Neutrophil (primary cell): Measurements from ENCODE around the gene KATNAL1.

ENCODE experiments used
- H3K27ac ChIP-seq: fragments of 200-600 bp; sonication (generic); 2 replicates; pipeline ENCODE4 v1.5.1; 2016; ENCODE audit warnings: mild to moderate bottlenecking, moderate library complexity
- H3K27me3 ChIP-seq: fragments of 200-600 bp; sonication (generic); 2 replicates; pipeline ENCODE4 v1.6.0; 2016; ENCODE audit warnings: mild to moderate bottlenecking
- H3K36me3 ChIP-seq: fragments of 200-600 bp; sonication (generic); 2 replicates; pipeline ENCODE4 v1.5.1; 2017
- H3K4me1 ChIP-seq, 2 experiments: fragments of 200-600 bp in 1 of 2; sonication (generic) in 1 of 2; 1 replicate in 1 of 2; 2 replicates in 1 of 2; pipeline versions ENCODE4 v1.5.1 to v1.6.1; 2013 to 2016; ENCODE audit warnings: low read depth in 1 of 2, low read length in 1 of 2, mild to moderate bottlenecking in 1 of 2, moderate library complexity in 1 of 2; ENCODE audit not compliant: control insufficient read depth in 1 of 2, insufficient read depth in 1 of 2
- H3K4me3 ChIP-seq, 2 experiments: fragments of 200-600 bp in 1 of 2; sonication (generic) in 1 of 2; 1 replicate in 1 of 2; 2 replicates in 1 of 2; pipeline ENCODE4 v1.5.1; 2013 to 2016; ENCODE audit warnings: low read depth in 1 of 2, low read length in 1 of 2, mild to moderate bottlenecking in 1 of 2, moderate library complexity in 1 of 2
- H3K9me3 ChIP-seq: fragments of 200-600 bp; sonication (generic); 2 replicates; pipeline ENCODE4 v1.5.1; 2016
- TF ChIP-seq, protein P1 (sequence below): fragments of 200-600 bp; sonication (generic); IDR thresholded peaks from 2 replicates; pipeline ENCODE4 v1.5.1; 2016; ENCODE audit warnings: antibody characterized with exemption

The KATNAL1 gene

DNA sequence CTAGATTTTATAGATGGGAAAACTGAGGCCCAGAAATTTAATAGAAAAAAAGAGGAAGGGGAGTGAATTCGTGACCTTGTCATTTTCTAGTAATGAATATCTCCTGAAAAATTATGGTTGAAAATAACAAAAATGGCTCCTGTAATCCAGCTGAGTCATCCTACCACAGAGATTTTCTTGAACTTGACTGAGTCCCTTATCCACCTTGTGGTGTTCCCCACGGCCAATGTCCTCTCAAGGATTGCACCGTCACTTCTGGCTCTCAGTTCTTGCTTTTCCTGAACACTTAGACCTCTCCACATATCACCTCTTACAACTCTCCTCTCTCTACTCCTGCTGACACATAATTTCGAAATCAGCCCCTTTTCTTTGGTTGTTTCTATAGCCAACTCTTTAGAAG, 1.2 kb upstream of the KATNAL1 start:
- Histone ChIP-seq H3K36me3 (no peaks in the 10 kb centered on the region), H3K4me1 (peaks cover 11 to 13% of the 10 kb centered on the region in 2 experiments), H3K9me3 (no peaks in the 10 kb centered on the region), H3K27me3 (no peaks in the 10 kb centered on the region), H3K4me3 (no peak overlapping the region), H3K27ac (no peak overlapping the region)
- TF ChIP-seq, protein P1, sequence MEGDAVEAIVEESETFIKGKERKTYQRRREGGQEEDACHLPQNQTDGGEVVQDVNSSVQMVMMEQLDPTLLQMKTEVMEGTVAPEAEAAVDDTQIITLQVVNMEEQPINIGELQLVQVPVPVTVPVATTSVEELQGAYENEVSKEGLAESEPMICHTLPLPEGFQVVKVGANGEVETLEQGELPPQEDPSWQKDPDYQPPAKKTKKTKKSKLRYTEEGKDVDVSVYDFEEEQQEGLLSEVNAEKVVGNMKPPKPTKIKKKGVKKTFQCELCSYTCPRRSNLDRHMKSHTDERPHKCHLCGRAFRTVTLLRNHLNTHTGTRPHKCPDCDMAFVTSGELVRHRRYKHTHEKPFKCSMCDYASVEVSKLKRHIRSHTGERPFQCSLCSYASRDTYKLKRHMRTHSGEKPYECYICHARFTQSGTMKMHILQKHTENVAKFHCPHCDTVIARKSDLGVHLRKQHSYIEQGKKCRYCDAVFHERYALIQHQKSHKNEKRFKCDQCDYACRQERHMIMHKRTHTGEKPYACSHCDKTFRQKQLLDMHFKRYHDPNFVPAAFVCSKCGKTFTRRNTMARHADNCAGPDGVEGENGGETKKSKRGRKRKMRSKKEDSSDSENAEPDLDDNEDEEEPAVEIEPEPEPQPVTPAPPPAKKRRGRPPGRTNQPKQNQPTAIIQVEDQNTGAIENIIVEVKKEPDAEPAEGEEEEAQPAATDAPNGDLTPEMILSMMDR: no peak

DNA sequence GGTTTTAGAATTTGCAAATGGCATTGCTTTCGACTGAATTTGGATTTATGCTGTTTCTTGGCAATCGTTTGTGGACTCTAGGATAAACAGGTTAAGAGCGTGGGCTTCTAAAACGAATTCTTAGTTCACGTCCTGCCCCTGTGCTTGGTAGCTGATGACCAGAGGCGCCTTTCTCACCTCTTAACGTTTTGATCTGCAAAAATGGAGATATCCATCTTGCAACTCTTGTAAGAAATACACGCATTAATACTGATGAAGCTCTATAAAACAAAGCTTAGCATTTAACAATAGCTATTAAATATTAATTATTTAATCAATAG, 580 bp upstream of the KATNAL1 start:
- no peaks in the 10 kb centered on the region for H3K27me3 ChIP-seq
- H3K4me3 ChIP-seq: peak overlapping the region; percentile 86 to 95
- peaks cover 11 to 13% of the 10 kb centered on the region in 2 experiments for H3K4me1 ChIP-seq
- H3K27ac ChIP-seq: no peak overlapping the region
- TF ChIP-seq, protein P1: no peak
- H3K9me3 ChIP-seq: no peaks in the 10 kb centered on the region
- H3K36me3 ChIP-seq: no peaks in the 10 kb centered on the region

DNA sequence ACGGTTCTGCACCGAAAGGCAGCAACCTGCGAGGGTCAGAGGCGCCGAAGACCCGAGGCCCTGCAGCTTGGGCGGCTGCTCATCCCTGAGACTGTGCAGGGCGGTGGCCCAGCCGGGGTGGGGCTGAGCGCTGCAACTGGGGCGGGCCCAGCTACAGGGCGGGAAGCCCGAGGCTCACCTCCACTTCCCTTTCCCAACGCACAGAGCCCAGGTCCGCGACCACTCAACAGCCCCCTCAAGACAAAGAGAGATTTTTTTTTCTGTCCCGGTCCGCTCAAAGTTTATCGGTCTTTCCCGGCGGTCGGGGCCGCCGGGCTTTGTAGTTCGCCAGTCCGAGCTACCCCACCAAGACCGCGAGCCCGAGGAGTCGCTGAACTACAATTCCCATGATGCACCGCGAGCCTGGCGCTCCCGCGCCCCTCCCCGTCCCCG, 573 bp downstream of the KATNAL1 start:
- TF ChIP-seq, protein P1: no peak
- Histone ChIP-seq H3K36me3 (no peaks in the 10 kb centered on the region), H3K9me3 (no peaks in the 10 kb centered on the region), H3K4me1 (peaks cover 11 to 13% of the 10 kb centered on the region in 2 experiments), H3K4me3 (peak overlapping the region; percentile 86 to 95), H3K27ac (peak overlapping the region; percentile 47), H3K27me3 (no peaks in the 10 kb centered on the region)

DNA sequence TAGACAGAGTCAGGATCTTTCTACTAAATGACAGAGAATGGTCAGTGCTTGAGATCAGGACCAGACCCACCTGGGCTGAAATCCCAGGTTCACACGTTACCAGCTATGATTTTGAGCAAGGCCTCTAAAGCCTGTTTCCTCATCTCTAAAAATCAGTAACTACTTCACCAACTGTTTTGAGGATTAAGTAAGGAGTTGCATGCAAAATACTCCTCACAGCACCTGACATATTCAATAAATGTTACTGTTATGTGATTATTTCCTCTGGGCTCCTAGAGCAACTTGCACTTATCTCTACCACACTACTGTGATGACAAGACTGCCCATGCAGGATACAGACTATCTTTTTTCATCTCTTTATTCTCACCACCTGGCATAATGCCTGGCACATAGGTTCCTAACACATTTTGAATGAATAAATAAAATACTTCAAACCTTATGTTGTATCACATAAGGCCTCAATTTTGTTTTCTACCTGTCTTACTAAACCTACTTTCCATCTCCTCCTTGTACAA, 1.8 kb downstream of the KATNAL1 start:
- TF ChIP-seq, protein P1: no peak
- H3K4me3 ChIP-seq: no peak overlapping the region
- H3K27me3 ChIP-seq: no peaks in the 10 kb centered on the region
- H3K9me3 ChIP-seq: no peaks in the 10 kb centered on the region
- no peak overlapping the region for H3K27ac ChIP-seq
- H3K36me3 ChIP-seq: no peaks in the 10 kb centered on the region
- peaks cover 11 to 13% of the 10 kb centered on the region in 2 experiments for H3K4me1 ChIP-seq

DNA sequence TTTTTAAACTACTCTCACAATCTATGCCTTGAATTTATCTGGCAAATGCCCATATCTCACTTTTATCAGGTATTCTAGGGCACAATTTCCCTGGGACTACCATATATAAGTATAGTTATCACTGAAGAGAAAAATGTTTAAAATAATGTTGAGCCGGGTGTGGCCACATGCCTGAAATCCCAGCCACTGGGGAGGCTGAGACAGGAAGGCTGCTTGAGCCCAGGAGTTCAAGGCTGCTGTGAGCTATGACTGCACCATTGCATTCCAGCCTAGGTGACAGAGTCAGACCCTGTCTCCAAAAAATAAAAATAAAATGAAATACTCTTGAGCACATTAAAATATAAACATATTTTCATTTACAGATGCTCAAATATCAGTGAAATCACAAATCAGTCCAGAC, 4.1 kb downstream of the KATNAL1 start:
- Histone ChIP-seq H3K4me1 (peaks cover 11 to 13% of the 10 kb centered on the region in 2 experiments), H3K36me3 (no peaks in the 10 kb centered on the region), H3K4me3 (no peak overlapping the region), H3K27me3 (no peaks in the 10 kb centered on the region), H3K27ac (no peak overlapping the region), H3K9me3 (no peaks in the 10 kb centered on the region)
- TF ChIP-seq, protein P1: no peak

DNA sequence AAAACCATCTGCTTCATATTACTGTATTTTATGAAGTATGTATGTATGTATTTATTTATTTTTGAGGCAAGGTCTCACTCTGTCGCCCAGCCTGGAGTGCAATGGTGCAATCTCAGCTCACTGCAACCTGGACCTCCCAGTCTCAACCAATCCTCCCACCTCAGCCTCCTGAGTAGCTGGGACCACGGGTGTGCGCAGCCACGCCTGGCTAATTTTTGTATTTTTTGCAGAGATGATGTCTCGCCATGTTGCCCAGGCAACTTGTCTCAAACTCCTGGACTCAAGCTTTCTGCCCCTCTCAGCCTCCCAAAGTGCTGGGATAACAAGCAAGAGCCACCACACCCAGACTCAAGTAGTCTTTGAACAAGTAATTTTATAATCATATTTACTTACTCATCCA, 5.5 kb downstream of the KATNAL1 start:
- TF ChIP-seq, protein P1: no peak
- Histone ChIP-seq H3K4me3 (no peak overlapping the region), H3K27me3 (no peaks in the 10 kb centered on the region), H3K36me3 (no peaks in the 10 kb centered on the region), H3K4me1 (peaks cover 6% of the 10 kb centered on the region in 2 experiments), H3K27ac (no peak overlapping the region), H3K9me3 (no peaks in the 10 kb centered on the region)
